Transverse colon (tissue), 4 donors: ENCODE data around the gene CLASP2.

Experiments used
- EP300 ChIP-seq: sonication (generic); formaldehyde crosslinking; IDR thresholded peaks from one replicate; pipeline ENCODE4 v1.6.1; 2017; ENCODE audit warnings: antibody characterized with exemption, low read depth
- POLR2A ChIP-seq: fragments of 450-650 bp; IDR thresholded peaks from one replicate; pipeline ENCODE4 v1.6.1; 2016; ENCODE audit warnings: antibody characterized with exemption, mild to moderate bottlenecking, moderate library complexity
- POLR2AphosphoS5 ChIP-seq, 3 donors: sonication (generic); formaldehyde crosslinking; IDR thresholded peaks; one replicate each; pipeline ENCODE4 v1.6.1; 2016; ENCODE audit warnings: antibody characterized with exemption in 3 of 3
- TF ChIP-seq, protein P1 (sequence below), 5 experiments: fragments of 200-600 bp in 3 of 5; fragments of 450-650 bp in 2 of 5; sonication (generic) in 3 of 5; IDR thresholded peaks; 1 replicate in 2 of 5; 2 replicates in 3 of 5; pipeline ENCODE4 v1.5.1; 2016 to 2017; ENCODE audit warnings: antibody characterized with exemption in 5 of 5, inconsistent platforms in 3 of 5, mild to moderate bottlenecking in 2 of 5, moderate library complexity in 1 of 5

DNA sequence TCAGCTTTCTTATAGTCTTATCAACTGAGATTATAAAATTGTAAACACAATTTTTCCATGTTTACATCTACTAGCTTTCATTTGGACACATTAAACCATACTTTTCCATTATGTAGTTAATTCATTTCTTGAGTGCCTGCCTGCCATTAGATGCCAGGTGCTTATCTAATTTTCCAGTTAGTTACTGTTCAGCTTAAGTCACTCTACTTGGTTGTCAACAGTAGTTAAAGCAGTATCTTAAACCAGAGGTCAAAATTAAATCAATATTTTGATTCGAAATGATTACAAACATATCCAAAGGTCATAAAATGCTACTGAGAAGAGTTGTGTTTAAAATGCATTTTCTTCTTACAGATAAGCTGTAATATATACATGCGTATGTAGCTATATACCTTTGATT, 221.6 kb downstream of the CLASP2 start:
- TF ChIP-seq POLR2AphosphoS5 (IDR thresholded peaks at IDR 0.05), result no peak
- TF ChIP-seq, protein P1, sequence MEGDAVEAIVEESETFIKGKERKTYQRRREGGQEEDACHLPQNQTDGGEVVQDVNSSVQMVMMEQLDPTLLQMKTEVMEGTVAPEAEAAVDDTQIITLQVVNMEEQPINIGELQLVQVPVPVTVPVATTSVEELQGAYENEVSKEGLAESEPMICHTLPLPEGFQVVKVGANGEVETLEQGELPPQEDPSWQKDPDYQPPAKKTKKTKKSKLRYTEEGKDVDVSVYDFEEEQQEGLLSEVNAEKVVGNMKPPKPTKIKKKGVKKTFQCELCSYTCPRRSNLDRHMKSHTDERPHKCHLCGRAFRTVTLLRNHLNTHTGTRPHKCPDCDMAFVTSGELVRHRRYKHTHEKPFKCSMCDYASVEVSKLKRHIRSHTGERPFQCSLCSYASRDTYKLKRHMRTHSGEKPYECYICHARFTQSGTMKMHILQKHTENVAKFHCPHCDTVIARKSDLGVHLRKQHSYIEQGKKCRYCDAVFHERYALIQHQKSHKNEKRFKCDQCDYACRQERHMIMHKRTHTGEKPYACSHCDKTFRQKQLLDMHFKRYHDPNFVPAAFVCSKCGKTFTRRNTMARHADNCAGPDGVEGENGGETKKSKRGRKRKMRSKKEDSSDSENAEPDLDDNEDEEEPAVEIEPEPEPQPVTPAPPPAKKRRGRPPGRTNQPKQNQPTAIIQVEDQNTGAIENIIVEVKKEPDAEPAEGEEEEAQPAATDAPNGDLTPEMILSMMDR (IDR thresholded peaks at IDR 0.05), result no peak
- TF ChIP-seq EP300, result no peak
- TF ChIP-seq POLR2A, result no peak
